ENCODE results near the gene SOCS6. TPM values are rescaled to one million over a fixed set of nuclear protein-coding genes. Genes with fewer than 3 reads are reported as not detected.
A peak's percentile ranks its signal among the peaks of the same experiment; 100 is the strongest.
"Not testable (repeated sequence)": the region's sequence is repeated elsewhere in the genome, so short reads cannot be mapped to it uniquely, and the experiment has no call there.

SOCS6 gene
- total RNA-seq: 10 to 100 TPM; 15.4 to 16.5 TPM
- long read RNA-seq, full-length matches to known transcripts: 7 of 12 reads
- long read RNA-seq, partial matches to known transcripts: 2 of 12 reads
- long read RNA-seq, other reads (novel, unspliced or antisense): 3 of 12 reads

GRCh38 chr18:70288851-70289328 lies at the start of gene SOCS6:
SOCS6 (plus strand) TSS chr18:70289045; CDS start chr18:70324669, 35,624 bp downstream.
- peak; percentile 74 for DNase-seq
- intact Hi-C loops (cut with DNase I): loop anchor here (5.0 to 10.0 kb wide), 2 partner anchors 82 to 94 kb away; partner anchors contain the start of gene RTTN (in 1 of the 2)
- ATAC-seq: peak; percentile 73 to 79

- intact Hi-C loops (cut with DNase I): no loop called here
- ATAC-seq (no peak), DNase-seq (no peak)
Observed at GRCh38 chr18:70243131-70243929, 45.5 kb upstream of the SOCS6 start.

GRCh38 chr18:70246061-70246466 lies 42.8 kb upstream of the SOCS6 start:
- intact Hi-C loops (cut with DNase I): no loop called here
- ATAC-seq (no peak), DNase-seq (no peak)

GRCh38 chr18:70249118-70249517 lies 39.7 kb upstream of the SOCS6 start:
- ATAC-seq (no peak), DNase-seq (no peak)
- intact Hi-C loops (cut with DNase I): no loop called here

GRCh38 chr18:70249861-70250260 lies 39.0 kb upstream of the SOCS6 start:
- intact Hi-C loops (cut with DNase I); ATAC-seq: not testable (repeated sequence)

GRCh38 chr18:70250781-70251180 lies 38.1 kb upstream of the SOCS6 start:
- ATAC-seq (no peak), DNase-seq (no peak)
- intact Hi-C loops (cut with DNase I): no loop called here

More at GRCh38 chr18:70249861-70250260, 39.0 kb upstream of the SOCS6 start:
- not testable (repeated sequence) for DNase-seq

GRCh38 chr18:70256184-70256583 lies 32.7 kb upstream of the SOCS6 start:
- intact Hi-C loops (cut with DNase I): no loop called here
- ATAC-seq (no peak), DNase-seq (no peak)

GRCh38 chr18:70256994-70257393 lies 31.9 kb upstream of the SOCS6 start:
- intact Hi-C loops (cut with DNase I): no loop called here
- peak in 1 of 2 donors; percentile 27 for ATAC-seq
- DNase-seq: no peak

GRCh38 chr18:70258243-70258642 lies 30.6 kb upstream of the SOCS6 start:
- intact Hi-C loops (cut with DNase I): no loop called here
- ATAC-seq (no peak), DNase-seq (no peak)

GRCh38 chr18:70260683-70261082 lies 28.2 kb upstream of the SOCS6 start:
- DNase-seq (no peak), ATAC-seq (no peak)
- intact Hi-C loops (cut with DNase I): no loop called here

- intact Hi-C loops (cut with DNase I): no loop called here
- ATAC-seq: no peak
- no peak for DNase-seq
Observed at GRCh38 chr18:70261141-70261788, 27.6 kb upstream of the SOCS6 start.

- intact Hi-C loops (cut with DNase I): no loop called here
- no peak for ATAC-seq
Observed at GRCh38 chr18:70263336-70263735, 25.5 kb upstream of the SOCS6 start.

GRCh38 chr18:70271742-70272141 lies 17.1 kb upstream of the SOCS6 start:
- no peak for DNase-seq
- ATAC-seq: no peak
- intact Hi-C loops (cut with DNase I): no loop called here

More at GRCh38 chr18:70263336-70263735, 25.5 kb upstream of the SOCS6 start:
- DNase-seq: no peak

- intact Hi-C loops (cut with DNase I): no loop called here
- no peak for ATAC-seq
- no peak for DNase-seq
Observed at GRCh38 chr18:70273021-70273420, 15.8 kb upstream of the SOCS6 start.

- peak in 1 of 2 donors; percentile 29 for ATAC-seq
- intact Hi-C loops (cut with DNase I): no loop called here
- no peak for DNase-seq
Observed at GRCh38 chr18:70276416-70277191, 12.2 kb upstream of the SOCS6 start.

GRCh38 chr18:70279470-70279869 lies 9.4 kb upstream of the SOCS6 start:
- ATAC-seq (no peak), DNase-seq (no peak)
- intact Hi-C loops (cut with DNase I): no loop called here

- DNase-seq: no peak
- intact Hi-C loops (cut with DNase I): loop anchor here in 1 of 2 donors (10.0 kb wide), 1 partner anchor 85 kb away; no protein-coding TSS in a partner anchor
- ATAC-seq: peak; percentile 51 to 83
Observed at GRCh38 chr18:70280007-70280925, 8.6 kb upstream of the SOCS6 start.

- no peak for DNase-seq
- no peak for ATAC-seq
- intact Hi-C loops (cut with DNase I): loop anchor here (5.0 to 10.0 kb wide), 2 partner anchors 78 to 90 kb away; partner anchors contain the start of gene RTTN (in 1 of the 2)
Observed at GRCh38 chr18:70284976-70285620, 3.7 kb upstream of the SOCS6 start.
